Activated T-helper 2 cell treated with anti-CD3 and anti-CD28 coated beads, Interferon-gamma antibody, Interleukin-2, Interleukin-4, amounts not matched to agents 10 μg/mL and 5 μg/mL and 100 μg/mL, durations not matched to agents 14 hours and 24 hours and 36 hours (primary cell): ENCODE measurements around the gene PPAN. TPM values are rescaled to one million over a fixed set of nuclear protein-coding genes. Genes with fewer than 3 reads are reported as not detected.

Source experiments
- DNase-seq: peaks from one replicate; pipeline ENCODE4 v3.0.0; 2021; ENCODE audit warnings: low spot score
- H3K27ac Mint-ChIP-seq: one replicate; pipeline ENCODE4 v1.8.0; 2021; ENCODE audit warnings: mixed read lengths
- H3K27me3 Mint-ChIP-seq: one replicate; pipeline ENCODE4 v1.8.0; 2021; ENCODE audit warnings: low read depth, mixed read lengths
- H3K36me3 Mint-ChIP-seq: one replicate; pipeline ENCODE4 v1.8.0; 2021; ENCODE audit warnings: low read depth, mixed read lengths
- H3K4me1 Mint-ChIP-seq: one replicate; pipeline ENCODE4 v1.8.0; 2021; ENCODE audit warnings: low read depth, mixed read lengths
- H3K4me3 Mint-ChIP-seq: one replicate; pipeline ENCODE4 v1.8.0; 2021; ENCODE audit warnings: low read depth, mild to moderate bottlenecking, moderate library complexity, mixed read lengths
- H3K9me3 Mint-ChIP-seq: one replicate; pipeline ENCODE4 v1.8.0; 2021; ENCODE audit warnings: mixed read lengths
- intact Hi-C: fragments of 100-400 bp; cut with micrococcal nuclease; formaldehyde crosslinking; loops from one replicate; pipeline ENCODE4 v1.15.1; 2023
- total RNA-seq: library from RNA; stranded (reverse); gene quantifications from 2 replicates; pipeline ENCODE4 v1.2.3, GENCODE V29; 2022

Gene PPAN
- total RNA-seq, 1 donor from 2014 or later, result 162 TPM

DNA sequence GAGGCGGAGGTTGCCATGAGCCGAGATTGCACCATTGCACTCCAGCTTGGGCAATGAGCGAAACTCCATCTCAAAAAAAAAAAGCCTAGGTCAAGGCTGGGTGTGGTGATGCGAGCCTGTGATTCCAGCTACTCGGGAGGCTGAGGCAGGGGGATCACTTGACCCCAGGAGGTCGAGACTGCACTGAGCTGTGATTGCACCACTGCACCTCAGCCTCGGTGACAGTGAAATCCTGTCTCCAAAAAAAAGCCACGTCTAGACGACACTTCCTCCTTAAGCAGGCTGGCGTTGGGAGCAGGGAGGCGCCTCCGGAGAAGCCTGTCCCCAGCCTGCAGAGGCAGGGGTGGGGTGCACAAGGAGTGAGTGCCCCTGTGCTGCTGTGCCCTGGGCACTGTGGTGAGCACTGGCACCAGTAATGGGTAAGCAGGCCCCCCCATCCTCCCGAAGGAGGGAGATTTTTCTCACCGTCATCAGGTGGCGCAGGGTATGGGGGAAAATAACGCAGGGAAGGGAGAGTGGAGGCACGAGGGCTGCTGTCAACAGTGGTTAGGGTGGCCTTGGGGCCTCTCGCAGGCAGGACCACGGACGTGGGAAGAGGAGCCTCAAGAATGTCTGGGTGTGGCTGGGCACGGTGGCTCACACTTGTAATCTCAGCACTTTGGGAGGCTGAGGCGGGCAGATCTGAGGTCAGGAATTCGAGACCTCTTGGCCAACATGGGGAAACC is 6.0 kb downstream of the PPAN start:
- peak overlapping the region; percentile 80 for H3K27ac Mint-ChIP-seq
- peak overlapping the region; percentile 35 for H3K4me3 Mint-ChIP-seq
- no peak for DNase-seq
- peaks cover 83% of the 10 kb centered on the region for H3K36me3 Mint-ChIP-seq
- H3K27me3 Mint-ChIP-seq, result no peaks in the 10 kb centered on the region
- H3K4me1 Mint-ChIP-seq, result peaks cover 31% of the 10 kb centered on the region
- intact Hi-C loops, result loop anchor here (1.0 to 5.0 kb wide), 4 partner anchors 8 to 180 kb away; no protein-coding TSS in a partner anchor
- H3K9me3 Mint-ChIP-seq, result no peaks in the 10 kb centered on the region

GRCh38 chr19:10112895-10113591 is 6.9 kb downstream of the PPAN start:
- Mint-ChIP-seq H3K36me3 (peaks cover 81% of the 10 kb centered on the region), H3K9me3 (no peaks in the 10 kb centered on the region), H3K4me1 (peaks cover 27% of the 10 kb centered on the region), H3K27me3 (no peaks in the 10 kb centered on the region), H3K27ac (peak overlapping the region; percentile 80), H3K4me3 (peak overlapping the region; percentile 35)
- peak; percentile 57 for DNase-seq
- intact Hi-C loops, result loop anchor here (1.0 to 5.0 kb wide), 4 partner anchors 9 to 181 kb away; no protein-coding TSS in a partner anchor

DNA sequence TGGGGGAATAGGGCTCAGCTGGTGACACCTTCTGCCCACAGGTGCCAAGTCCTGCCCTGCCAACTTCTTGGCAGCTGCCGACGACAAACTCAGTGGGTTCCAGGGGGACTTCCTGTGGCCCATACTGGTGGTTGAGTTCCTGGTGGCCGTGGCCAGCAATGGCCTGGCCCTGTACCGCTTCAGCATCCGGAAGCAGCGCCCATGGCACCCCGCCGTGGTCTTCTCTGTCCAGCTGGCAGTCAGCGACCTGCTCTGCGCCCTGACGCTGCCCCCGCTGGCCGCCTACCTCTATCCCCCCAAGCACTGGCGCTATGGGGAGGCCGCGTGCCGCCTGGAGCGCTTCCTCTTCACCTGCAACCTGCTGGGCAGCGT is 7.4 kb downstream of the PPAN start:
- no peak overlapping the region for H3K27ac Mint-ChIP-seq
- no peaks in the 10 kb centered on the region for H3K9me3 Mint-ChIP-seq
- peaks cover 27% of the 10 kb centered on the region for H3K4me1 Mint-ChIP-seq
- H3K4me3 Mint-ChIP-seq, result no peak overlapping the region
- no peaks in the 10 kb centered on the region for H3K27me3 Mint-ChIP-seq
- H3K36me3 Mint-ChIP-seq, result peaks cover 77% of the 10 kb centered on the region
- DNase-seq, result no peak
- intact Hi-C loops, result loop anchor here (2.0 to 5.0 kb wide), 3 partner anchors 15 to 181 kb away; no protein-coding TSS in a partner anchor

GRCh38 chr19:10113964-10114650 is 7.9 kb downstream of the PPAN start:
- H3K36me3 Mint-ChIP-seq, result peaks cover 79% of the 10 kb centered on the region
- H3K4me1 Mint-ChIP-seq, result peaks cover 29% of the 10 kb centered on the region
- no peaks in the 10 kb centered on the region for H3K27me3 Mint-ChIP-seq
- H3K4me3 Mint-ChIP-seq, result no peak overlapping the region
- no peaks in the 10 kb centered on the region for H3K9me3 Mint-ChIP-seq
- no peak overlapping the region for H3K27ac Mint-ChIP-seq
- DNase-seq, result no peak
- intact Hi-C loops, result loop anchor here (2.0 to 5.0 kb wide), 3 partner anchors 15 to 182 kb away; no protein-coding TSS in a partner anchor

- Mint-ChIP-seq H3K4me3 (no peak overlapping the region), H3K4me1 (peaks cover 29% of the 10 kb centered on the region), H3K9me3 (no peaks in the 10 kb centered on the region), H3K36me3 (peaks cover 76% of the 10 kb centered on the region), H3K27me3 (no peaks in the 10 kb centered on the region), H3K27ac (no peak overlapping the region)
- intact Hi-C loops, result loop anchor here (5.0 kb wide), 1 partner anchor 183 kb away; no protein-coding TSS in a partner anchor
- no peak for DNase-seq
Measured at GRCh38 chr19:10114651-10115391, 8.7 kb downstream of the PPAN start.

DNA sequence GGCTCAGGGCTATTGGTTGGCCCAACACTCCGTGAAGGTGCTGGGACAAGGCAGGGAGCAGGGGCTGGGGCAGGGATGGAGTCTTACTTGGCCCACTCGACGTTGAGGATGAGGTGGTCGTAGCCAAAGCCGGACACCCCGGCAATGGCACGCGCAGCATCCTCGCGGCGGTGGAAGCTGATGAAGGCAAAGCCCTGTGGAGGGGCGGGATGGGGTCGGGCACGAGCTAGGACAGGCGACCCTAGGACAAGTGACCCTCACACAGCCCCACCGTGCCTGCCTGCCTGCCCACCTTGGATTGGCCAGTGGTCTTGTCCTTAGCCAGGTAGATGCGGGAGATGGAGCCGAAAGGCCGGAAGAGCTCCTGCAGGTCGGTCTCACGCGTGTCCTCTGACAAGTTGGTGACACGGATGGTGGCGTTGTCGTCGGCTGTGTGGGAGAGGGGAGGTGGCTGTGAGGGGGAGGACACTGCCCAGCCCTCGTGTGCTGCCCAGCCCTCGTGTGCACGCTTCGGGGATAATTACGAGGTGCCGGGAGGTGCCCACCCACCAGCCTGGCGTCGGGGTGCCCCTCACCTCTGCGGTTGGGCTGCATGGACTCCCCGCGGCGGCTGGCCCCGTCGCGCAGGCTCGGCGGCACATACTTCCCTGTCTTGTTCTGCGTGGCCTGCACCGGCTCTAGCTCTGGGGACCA is 9.4 kb downstream of the PPAN start:
- Mint-ChIP-seq H3K4me3 (no peak overlapping the region), H3K4me1 (peaks cover 27% of the 10 kb centered on the region), H3K9me3 (no peaks in the 10 kb centered on the region), H3K36me3 (peaks cover 69% of the 10 kb centered on the region), H3K27ac (no peak overlapping the region), H3K27me3 (no peaks in the 10 kb centered on the region)
- intact Hi-C loops, result no loop called here
- DNase-seq, result no peak

DNA sequence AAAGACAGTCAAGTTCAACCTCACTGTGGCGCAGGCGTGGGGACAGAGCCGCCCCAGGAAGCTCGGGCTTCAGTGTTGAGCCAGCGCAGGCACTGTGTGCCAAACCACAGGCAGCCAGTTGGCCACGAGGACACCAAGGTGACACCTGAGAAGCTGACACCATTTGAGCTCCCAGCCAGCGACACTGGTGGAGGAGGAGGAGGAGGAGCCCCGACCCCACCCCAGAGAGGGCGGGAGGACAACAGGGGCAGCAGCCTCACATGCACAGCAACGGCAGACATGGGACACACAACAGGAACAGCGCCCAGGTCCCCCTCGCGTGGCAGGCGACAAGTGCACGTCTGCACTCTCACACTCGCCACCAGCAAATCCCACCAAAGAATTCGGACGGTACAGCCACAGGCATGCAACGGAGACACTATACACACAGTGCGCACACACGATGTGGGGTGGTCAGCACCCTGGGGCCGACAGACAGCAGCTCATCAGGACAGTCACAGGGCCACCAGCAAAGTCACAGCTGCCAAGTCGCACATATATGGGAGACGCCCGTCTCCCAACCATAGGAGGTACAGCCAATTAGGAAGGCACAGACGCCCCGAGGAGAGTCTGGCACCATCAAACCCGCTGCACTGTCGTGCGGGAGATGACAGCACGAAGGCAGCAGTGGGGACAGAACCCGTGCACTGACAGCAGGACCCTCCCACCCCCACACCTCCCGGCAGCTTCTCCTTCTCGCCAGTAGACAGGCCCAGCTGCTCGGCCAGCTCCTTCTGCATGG is 10.1 kb downstream of the PPAN start:
- no peak overlapping the region for H3K27ac Mint-ChIP-seq
- peak overlapping the region; percentile 52 for H3K4me3 Mint-ChIP-seq

DNA sequence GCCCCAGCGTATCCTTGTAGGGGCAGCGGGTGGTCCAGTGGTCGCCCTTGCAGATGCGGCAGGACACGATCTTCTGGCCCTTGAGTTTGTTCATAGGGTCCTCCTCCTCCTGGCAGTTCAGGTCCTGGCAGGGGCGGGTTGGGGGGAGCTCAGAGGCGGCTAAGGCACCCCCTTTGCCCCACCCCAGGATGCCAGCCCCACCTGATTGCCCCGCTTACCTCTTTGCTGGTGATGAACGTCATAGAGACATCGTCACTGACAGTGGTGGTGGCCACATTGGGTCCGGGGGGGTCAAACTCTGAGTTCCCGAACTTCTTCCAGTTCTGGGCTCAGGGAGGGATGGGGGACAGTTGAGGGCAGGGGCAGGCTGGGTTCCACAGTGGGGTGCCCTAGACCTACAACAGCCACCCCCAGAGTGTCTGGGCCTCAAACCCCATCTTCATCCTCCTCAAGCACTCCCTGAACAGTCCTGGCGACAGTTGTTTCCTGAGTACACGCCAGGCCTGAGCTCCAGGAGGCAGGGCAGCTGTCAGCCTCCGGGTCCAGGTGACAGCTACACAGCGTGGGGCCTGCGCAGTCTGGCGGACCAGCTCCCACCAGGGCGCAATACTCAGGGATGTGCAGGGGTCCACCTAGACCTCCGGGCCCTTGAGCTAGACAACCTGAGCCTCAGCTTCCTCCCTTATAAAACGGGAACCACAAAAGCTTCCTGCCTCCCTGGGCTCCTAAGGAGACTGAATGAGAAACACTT is 10.9 kb downstream of the PPAN start:
- Mint-ChIP-seq H3K36me3 (peaks cover 57% of the 10 kb centered on the region), H3K4me3 (peak overlapping the region; percentile 26), H3K9me3 (no peaks in the 10 kb centered on the region), H3K4me1 (peaks cover 18% of the 10 kb centered on the region), H3K27ac (no peak overlapping the region), H3K27me3 (no peaks in the 10 kb centered on the region)
- DNase-seq, result no peak
- intact Hi-C loops, result no loop called here

More for the DNA sequence above, 10.1 kb downstream of the PPAN start:
- H3K36me3 Mint-ChIP-seq, result peaks cover 63% of the 10 kb centered on the region
- no peaks in the 10 kb centered on the region for H3K9me3 Mint-ChIP-seq
- no peak for DNase-seq
- H3K4me1 Mint-ChIP-seq, result peaks cover 23% of the 10 kb centered on the region
- no peaks in the 10 kb centered on the region for H3K27me3 Mint-ChIP-seq
- intact Hi-C loops, result no loop called here

DNA sequence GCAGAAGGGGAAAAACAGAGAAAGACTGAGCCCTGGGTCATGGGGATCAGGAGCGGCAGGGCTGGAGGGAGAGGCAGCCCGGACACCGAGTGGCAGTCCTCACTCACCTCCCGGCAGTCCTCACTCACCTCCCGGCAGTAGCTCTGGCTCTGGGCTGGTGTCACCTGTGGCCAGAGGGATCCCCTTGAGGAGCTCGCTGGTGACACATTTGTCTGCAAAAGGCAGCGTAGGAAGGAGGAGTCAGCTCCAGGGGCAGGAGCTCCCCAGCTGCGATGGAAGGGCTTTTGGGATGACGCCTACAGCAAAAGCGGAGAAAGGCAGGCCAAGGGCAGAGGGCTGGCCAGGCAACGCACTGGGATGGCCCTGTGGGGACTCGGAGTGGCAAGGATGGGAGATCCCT is 12.8 kb downstream of the PPAN start:
- peak overlapping the region; percentile 96 for H3K4me3 Mint-ChIP-seq
- H3K4me1 Mint-ChIP-seq, result peaks cover 6% of the 10 kb centered on the region
- peak overlapping the region; percentile 79 for H3K27ac Mint-ChIP-seq
- H3K36me3 Mint-ChIP-seq, result peaks cover 44% of the 10 kb centered on the region
- no peaks in the 10 kb centered on the region for H3K9me3 Mint-ChIP-seq
- no peaks in the 10 kb centered on the region for H3K27me3 Mint-ChIP-seq
- DNase-seq, result no peak
- intact Hi-C loops, result no loop called here

DNA sequence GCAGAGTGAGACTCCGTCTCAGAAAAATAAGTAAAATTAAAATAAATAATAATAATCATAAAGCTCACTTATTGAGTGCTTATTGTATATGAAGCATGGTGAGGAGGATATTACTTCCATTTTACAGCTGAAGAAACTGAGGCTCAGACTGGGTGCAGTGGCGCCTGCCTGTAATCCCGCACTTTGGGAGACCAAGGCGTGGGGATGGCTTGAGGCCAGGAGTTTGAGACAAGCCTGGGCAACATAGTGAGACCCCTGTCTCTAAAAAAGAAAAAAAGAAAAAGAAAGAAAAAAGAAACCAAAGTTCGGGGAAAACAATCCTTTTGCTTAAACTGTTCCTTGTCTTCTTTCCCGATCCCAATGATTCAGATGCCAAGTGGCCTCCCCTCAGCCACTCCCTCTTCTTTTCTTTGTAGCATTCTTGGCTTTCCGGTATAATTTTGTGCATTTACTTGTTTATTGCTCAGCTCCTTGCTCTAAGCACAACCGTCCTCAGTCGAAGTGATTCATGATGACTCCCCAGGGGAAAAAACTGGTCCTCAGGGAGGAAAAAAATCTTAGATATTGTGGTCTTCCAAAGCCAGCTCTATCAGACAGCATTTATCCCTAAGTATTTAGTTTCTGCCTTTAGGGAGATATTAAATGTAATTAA is 14.5 kb downstream of the PPAN start:
- no peak for DNase-seq
- Mint-ChIP-seq H3K4me3 (peak overlapping the region; percentile 26), H3K4me1 (peaks cover 6% of the 10 kb centered on the region), H3K27ac (no peak overlapping the region), H3K9me3 (no peaks in the 10 kb centered on the region), H3K27me3 (no peaks in the 10 kb centered on the region), H3K36me3 (peaks cover 35% of the 10 kb centered on the region)
- intact Hi-C loops, result no loop called here
